HG03520 (cell line): ENCODE data around the gene CDH4.

Experiments
- ATAC-seq: cut with Tn5 transposase; IDR thresholded peaks from one replicate; pipeline ENCODE4 v1.9.1; 2021; ENCODE audit warnings: mild to moderate bottlenecking, moderate library complexity; ENCODE audit not compliant: unreplicated experiment

CDH4 gene

DNA sequence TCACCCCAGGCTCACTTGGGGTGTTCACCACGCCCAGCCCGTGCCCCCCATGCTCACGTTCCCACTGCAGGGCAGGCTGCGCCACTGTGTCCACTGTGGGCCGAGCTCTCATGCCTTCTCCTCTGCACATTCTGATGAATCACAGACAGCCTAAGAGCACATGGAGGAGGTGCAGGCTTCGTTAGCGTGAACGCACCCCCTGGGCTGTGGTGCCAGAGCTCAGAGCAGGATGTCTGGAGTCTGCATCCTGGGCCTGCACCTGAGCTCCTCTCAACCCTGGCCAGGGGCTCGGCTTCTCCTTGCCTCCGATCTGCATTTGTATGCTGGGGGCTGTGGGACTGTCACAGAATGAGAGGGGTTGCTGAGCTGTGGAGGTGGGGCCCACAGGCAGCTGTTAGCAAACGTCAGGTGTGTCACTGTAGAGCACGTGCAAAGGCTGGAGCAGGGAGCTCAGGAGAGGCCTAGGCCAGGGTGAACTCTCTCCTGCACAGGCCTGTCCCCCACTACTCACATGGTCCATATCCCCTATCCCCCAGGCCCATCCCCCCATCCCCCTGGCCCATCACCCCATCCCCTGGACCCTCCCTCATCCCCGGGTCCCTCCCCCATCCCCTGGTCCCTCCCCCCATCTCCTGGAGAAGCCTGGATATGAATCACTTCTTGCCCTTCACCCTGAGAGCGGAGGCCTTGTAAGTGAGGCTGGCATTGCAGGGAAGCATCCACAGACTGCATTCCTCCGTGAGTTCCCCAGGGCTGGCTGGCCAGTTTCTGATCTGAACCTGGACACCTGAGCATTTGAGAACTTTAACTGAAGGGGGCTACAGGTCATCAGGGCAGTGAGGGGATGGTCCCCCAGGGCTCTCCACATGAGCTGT, 504.1 kb downstream of the CDH4 start:
- ATAC-seq = no peak

DNA sequence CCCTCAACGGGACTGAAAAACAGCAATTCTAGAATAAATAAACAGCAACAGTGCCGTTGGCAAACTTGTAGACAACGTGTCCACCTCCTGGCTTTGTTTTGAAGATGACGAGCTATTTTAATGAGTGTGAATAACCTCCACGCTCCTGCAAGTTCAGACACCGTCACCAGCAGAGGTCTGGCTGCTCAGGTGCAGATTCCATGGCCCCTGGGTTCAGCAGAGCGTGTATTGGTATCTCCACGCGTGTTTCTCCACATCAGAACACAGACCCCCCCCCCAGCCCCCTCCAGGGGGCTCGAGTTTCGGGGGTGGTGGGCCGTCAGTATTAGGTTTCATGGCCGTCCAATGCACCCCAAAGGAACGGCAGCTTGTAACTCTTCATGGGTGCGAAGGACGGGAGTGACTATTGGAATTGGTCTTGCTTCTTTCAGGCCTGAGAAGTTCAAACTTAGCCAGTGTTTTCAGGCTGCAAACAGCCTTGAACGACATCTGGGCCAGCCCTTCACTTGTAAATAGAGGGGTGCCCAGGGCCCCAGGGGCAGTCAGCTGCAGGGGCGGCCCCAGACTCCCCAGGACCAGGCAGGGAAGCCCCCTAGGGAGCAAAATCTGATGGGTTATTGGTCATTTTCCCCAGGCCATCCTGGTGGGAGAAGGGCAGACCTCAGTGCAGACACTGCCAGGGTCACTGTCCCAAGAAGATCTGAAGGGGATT, 505.1 kb downstream of the CDH4 start:
- no peak for ATAC-seq

DNA sequence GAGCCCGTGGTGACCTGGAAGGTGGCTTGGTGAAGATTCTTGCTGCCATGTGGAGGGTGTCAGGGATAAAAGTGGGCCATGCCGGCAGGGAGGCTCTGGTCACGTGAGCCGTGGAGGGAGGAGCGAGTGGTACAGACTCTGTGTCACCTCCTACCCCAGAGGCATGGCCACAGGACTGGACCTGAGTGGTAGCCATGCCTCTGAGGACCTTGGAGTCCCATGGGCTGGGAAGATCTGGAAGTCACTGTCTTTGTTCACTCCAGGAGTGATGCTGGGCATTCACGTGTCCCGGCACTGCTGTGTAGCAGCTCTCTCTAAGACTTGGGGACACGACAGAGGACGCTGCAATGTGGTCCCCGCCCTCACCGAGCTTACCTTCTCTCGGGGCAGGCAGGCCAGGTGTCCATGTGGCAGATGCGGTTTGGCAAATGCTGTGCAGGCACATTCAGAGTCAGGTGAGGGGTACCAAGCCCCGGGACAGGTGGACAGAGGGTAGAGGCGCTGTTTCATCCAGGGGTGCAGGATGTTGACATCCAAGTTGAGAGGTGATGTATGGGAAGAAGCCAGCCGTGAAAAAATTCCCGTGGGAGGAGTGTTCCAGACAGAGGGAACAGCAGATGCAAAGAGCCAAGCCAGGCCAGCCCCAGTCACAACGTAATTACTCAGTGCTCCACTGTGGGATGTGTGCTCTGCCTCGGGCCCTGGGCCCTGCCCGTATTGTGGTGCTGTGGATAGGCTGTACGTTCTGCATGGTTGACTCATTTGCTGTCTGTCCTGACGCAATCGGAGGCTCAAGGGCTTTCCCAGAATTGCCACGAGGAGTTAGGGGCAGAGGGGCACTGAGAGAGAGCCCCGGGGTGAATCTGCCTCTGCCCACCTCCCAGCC, 505.9 kb downstream of the CDH4 start:
- ATAC-seq = no peak

DNA sequence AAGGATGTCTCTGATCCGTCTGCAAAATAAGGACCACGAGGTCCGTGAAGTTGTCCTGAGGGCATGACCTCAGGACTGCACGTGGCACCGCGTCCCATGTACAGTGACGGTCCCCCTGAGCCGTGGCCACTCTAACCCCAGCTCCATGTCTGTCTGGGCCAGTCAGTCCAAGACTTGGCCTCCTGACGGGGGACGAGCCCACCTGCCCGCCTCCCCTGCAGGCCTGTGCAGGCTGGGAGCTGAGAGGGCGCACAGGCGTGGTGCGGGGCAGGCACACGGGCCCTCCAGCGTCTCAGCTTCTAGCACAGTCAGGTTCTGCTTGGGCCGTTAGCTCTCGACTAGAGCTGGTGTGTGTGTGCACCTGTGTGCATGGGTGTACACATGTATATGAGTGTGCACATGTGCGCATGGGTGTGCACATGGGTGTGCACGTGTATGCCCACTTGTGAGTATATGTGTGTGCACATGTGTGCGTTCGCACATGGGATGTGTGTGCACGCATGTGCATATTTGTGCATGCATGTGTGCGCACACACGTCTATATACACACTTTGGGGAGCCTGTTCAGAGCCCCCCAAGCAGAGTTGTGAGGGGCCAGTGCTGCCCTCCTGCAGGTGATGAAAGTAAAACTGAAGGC, 506.6 kb downstream of the CDH4 start:
- ATAC-seq = no peak

DNA sequence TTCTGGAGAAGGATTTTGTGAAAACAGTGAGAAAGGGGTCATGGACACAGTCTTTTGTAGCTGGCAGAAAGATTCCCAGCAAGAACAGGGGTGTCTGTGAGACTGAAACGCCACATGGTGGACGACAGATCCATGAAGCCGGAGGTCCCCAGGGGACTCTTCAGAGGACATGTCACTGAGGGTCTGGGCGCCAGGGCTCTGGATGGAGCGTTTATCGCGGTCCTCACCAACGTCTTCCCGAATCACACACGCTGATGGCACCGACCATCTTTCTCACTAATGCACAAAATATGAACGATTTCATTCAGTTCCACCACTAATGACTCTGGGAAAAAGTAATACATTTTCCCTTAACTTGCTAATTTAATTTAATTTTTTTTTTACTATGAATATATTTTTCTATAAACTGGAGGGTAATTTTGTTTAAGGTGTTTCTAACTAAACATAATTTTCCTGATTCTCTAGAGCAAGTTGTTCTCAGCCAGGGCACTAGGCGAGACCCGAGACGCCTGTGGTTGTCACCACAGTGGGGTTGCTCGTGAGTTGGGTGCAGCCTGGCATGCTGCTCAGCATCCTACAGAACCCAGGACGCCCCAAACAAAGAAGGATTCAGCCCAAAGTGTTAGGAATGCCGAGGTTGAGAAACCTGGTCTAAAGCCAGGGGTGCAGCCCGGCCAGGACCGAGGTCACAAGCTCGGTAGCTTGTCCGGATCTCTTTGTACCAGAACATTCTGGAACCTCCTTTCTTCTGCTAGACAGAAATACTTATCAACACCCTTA, 507.4 kb downstream of the CDH4 start:
- ATAC-seq = no peak

DNA sequence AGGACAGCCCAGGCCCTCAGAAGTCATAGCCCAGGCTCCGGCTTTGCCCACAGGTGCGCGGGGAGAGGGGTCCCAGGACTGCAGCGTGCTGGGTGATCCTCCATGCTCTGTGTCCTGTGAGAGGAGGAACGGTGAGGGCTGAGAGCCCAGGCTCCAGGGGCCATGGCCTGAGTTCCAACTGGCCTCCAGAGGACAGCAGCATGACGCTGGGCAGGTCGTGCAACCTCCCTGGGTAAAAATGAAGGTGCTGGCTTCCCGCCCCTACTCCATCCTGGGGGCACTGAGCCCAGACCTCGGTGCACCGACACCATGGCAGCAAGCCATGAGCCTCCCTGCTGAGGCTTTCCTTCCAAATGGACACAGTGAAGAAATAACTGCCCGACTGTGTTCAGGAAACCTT, 508.3 kb downstream of the CDH4 start:
- no peak for ATAC-seq

DNA sequence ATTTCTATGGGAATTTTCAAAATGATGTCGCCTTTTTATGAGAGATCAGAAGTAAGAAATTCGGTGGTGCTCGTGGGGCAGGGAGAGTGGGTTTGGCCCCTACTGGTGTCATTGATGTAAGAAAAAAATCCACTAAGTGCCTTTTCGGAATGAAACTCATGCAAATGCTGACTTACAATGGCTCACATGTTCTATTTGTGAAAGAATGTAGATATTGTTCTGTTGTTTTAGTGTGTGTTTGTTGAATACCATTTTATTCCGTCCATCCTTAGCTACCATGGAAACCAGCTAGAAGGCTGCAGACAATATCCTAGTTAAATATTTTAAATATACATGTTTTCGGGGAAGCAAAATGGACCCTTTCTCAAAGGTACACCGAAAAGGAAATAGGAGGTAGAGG, 508.7 kb downstream of the CDH4 start:
- no peak for ATAC-seq

DNA sequence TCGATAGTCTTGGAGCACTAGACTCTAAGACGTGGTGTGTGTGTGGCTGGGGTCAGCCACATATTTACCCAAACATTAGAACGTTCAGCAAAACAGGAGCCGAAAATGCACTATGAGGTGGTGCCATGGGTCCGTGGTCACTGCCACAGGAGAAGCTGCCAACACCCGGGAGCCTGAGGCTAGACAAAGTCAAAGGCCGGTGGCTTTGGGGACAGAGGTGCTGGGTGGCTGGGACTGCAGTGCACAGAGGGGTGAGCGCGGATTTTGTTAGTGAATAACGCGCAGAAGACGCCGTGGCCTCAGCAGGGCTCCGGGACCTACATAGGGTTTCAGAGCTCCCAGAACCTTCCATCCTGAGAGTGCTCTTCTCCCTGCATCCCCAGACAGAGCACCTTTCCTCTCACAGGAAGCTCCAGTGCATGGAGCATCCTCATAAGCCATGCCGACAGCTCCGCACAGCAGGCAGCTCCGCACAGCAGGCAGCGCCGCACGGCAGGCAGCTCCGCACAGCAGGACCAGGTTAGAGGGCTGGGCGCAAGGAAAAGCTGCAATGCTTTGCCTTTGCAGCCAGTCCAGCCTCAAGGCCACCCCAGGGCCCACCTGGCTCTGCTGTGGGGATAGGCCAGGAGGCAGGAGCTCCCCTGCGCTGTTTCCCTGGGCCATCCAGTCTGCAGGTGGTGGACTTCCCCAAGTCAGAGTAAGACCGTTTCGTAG, 509.5 kb downstream of the CDH4 start:
- no peak for ATAC-seq

DNA sequence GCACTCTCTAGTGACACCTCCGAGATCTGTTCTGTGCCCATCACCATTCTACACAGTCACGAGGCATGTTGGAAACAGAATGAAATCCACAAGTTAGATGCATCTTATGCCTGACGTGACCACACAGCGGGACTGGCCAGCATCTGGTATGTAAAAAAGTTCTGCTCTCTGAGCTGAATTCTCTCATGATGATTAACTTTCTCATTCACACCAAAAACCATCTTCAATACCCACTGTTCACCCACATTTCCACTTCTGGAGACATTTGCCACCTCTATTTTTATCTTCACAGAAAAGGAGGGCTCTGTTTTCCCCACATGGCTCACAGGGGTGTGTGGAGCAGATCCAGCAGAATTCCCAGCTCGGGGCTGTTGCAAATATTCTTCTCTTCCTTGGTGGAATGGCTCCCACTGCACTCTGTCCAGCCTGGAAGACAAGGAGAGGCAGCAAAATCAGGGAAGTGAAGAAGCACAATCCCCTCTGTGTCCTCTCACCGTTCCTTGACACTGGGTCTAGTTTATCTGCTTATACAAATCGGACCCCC, 510.2 kb downstream of the CDH4 start:
- no peak for ATAC-seq

DNA sequence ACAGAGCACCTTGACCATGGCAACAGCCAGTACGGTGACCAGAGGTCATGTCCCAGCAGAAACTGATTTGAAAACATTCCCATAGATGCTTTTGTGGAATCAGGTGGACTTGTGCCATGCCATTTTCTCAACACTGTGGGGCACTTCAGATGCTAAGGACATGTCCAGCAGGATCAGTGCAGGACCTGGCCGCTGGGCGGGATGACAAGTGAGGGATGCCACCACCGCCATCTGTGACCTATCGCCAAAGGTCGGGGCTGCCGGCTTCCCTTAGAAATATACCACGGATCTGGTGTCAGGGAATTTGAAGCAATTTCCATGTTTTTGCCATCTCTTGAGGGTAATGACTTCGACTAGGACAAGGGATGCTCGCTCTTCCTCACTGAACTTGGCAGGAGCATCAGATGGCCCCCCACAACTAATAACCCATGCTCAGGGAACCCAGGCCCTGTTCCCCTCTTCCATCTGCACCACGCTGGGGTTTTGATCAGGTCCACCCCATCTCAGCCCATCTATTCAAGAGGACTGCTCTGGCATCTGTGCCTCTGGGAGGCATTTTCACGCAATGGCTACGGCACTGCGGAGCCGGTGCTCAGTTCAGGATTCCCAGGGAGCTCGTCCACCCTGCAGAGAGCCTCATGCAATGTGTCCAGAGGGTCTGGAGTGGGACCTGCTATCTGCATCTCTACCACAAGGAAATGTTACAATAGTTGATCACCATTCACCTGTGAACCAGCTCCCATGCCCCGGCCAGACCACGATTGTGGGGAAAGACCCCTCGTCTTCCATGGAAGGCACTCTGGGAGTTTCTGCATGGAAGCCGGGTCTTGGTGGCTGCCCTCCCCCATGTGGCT, 511.1 kb downstream of the CDH4 start:
- ATAC-seq = no peak

DNA sequence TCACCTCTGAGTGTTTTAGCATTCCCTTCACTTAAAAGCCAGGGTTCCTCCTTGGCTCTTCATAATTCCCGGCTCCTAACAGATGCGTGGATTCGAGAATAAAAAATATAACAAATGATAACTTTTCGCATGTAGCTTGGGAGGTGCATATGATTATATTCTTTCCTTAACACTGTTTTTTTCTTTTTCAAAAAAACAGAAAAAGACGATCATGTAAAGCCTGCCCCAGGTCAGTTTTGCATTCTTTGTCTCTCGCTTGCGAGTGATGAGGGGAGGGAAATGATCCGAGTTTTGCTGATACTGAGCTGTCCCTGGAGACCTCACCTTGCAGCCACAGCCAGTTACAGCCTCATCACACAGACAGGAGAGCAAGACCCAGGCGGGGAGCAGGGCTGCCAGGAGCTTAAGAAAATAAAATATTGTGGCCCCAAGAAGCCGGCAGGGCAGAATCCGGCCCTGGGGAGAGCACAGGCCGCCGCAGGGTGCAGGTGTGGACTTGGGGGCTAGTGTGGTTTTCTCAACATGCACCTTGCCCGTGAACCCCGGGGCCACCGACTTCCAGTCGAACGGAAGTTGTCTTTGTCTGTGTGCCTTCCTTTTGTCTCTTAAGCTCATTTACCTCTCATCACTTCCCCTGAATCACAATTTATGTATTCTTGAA, 511.8 kb downstream of the CDH4 start:
- ATAC-seq = no peak

DNA sequence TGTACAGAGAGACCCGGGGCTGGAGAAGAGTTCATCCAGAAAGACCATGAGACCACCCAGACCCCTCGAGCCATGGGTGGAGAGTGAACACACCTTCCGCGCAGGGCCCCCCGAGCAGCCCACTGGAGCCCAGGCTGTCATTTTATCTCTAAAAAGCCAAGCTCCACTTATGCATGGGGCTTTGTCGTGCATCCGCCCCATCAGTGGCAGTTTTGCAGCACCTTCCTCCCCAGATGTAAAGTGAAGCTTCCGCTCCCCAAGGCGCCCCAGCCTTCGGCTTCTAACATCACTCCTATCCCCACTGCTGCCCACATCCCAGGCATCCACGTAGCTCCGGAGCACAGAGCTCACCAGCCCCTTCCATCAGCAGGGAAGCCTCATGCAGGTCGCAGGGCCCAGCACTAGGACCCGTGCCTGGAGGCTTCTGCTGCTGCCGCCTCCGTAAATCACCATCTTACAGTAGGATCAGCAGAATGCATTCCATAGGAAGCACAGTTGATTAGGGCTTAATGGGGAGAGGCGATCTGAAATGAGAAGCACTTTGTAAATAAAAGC, 512.5 kb downstream of the CDH4 start:
- no peak for ATAC-seq

DNA sequence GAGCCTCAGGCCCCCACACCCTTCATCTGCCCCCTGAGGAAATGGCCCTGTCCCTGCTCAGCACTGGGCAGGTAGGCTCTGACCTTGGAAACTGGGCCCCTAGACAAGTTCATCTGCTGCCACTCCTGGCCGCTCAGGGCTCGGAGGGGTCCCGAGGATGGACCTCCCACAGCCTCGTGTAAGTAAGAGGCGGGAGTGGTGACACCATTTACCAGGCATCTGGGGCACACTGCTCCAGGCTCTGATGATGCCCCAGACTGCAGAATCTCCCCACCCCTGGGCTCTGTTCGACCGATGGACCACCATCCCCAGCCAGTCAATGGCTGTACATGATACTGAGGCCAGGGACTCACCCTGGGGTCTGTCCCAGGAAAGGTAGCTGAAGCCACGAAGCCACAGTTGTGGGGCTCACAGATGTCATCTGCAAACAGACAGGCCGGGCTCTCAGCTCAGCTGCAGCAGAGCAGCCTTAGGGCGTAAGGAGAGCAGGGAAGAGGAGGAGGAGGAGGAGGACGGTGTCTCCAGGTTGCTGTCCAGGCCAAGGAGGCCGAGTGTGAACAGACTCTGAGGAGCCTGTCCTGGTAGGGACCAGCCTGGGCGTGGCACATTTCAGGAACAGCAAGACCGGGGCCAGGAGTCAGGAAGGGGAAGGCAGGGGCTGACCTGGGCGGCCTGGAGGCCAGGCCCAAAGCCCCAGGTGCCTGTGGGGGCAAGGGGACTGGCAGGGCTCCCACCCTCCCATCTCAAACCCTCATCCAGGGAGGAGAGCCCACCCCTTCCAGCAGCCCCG, 513.2 kb downstream of the CDH4 start:
- no peak for ATAC-seq

DNA sequence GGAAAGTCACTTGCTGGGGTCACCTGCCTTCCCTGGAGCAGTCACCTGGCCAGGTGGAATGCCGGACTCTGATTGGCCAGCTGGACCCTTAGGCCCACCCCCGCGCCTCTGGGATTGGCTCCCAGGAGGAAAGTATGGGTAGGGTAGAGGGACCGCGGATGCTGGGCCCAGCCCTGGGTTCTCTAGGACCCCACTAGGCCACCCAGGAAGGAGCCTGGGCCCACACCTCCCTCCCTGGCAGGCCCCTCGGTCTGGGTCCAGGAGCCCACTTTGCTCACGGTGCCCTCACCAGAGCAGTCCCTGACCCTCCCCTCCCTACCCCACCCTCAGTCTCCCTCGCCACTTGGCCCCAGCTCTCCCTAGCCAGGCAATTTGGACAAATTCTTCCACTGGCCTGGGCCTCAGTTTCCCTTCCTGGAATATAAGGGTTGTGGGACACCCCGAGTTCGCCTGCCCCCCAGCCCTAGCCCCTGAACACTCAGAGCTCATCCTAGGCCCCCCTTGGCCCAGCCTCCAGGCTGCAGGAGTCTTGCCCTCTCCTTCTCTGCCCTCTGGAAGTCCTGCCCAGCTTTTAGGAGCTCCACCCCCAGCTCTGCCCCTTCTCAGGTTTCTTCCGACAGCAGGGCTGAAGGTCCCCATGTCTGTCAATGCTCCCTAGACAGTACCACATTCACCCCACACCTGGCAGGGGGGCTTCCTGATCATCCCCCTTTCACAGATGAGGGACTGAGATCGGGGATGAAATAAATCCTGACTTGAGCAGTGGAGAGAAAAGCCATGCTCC, 514.0 kb downstream of the CDH4 start:
- ATAC-seq = no peak

DNA sequence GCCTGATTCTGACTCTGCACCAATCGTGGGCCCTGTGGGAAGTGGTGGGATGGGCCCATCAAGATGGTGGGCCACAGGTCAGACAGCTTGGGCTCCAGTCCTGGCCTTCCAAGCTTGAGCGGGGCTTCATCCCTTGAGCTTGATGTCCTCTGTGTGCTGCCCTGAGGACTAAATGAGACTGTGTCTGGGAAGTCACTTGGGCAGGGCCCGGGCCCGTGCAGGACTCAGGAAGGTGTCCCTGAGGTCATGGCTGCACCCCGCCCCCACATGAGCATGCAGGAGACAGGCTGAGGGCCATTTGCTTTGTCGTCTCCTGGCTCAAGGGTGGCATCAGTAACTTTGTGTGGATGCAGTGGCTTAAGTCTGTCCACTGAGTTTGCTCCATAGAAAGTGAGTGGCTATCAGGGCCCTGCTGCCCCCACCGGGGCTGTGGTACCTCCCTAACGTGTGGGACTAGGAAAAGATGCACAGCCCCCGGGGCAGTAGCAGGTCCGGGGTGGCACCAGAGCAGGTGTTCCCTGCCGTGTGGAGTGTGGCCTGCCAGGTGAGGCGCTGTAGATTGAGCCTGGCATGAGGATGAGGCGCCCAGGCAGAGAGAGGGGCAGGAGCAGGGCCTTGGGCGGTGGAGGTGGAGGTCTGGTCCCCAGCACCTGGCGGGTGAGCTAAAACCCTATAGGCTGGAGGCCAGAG, 515.0 kb downstream of the CDH4 start:
- ATAC-seq = no peak
